ENCODE data around the gene ARL6IP4. TPM values are rescaled to one million over a fixed set of nuclear protein-coding genes. Genes with fewer than 3 reads are reported as not detected.
A peak's percentile ranks its signal among the peaks of the same experiment; 100 is the strongest.

The ARL6IP4 gene
- total RNA-seq, 1 donor, result 110 TPM

DNA sequence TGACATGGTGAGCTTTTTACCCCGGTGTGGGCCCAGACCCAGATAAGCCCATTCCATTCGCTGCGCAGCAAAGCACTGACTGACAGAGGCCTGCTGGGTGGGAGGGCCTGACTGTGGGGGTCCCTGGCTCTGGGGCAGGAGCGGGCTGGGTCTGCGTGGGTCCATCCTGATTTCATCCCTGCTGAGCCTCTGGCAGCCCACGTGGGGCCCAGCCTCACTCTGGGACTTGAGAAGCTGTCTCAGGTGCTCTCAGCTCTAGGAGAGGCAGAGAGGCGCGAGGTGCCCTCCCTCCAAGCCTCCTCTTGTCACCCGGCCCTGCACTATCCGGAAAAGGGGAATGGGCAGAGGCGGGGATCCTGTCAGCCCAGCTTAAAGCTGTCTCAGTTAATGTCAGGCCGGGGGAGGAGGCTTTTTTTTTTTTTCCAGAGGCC, 15.1 kb upstream of the ARL6IP4 start:
- peak overlapping the region; percentile 91 for H3K4me3 ChIP-seq (ENCODE audit: low read depth, low read length)
- TF ChIP-seq, protein P1, sequence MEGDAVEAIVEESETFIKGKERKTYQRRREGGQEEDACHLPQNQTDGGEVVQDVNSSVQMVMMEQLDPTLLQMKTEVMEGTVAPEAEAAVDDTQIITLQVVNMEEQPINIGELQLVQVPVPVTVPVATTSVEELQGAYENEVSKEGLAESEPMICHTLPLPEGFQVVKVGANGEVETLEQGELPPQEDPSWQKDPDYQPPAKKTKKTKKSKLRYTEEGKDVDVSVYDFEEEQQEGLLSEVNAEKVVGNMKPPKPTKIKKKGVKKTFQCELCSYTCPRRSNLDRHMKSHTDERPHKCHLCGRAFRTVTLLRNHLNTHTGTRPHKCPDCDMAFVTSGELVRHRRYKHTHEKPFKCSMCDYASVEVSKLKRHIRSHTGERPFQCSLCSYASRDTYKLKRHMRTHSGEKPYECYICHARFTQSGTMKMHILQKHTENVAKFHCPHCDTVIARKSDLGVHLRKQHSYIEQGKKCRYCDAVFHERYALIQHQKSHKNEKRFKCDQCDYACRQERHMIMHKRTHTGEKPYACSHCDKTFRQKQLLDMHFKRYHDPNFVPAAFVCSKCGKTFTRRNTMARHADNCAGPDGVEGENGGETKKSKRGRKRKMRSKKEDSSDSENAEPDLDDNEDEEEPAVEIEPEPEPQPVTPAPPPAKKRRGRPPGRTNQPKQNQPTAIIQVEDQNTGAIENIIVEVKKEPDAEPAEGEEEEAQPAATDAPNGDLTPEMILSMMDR (IDR thresholded peaks at IDR 0.05; ENCODE audit: insufficient read depth, low read length), result no peak
- no peak for DNase-seq (ENCODE audit: low read depth)

DNA sequence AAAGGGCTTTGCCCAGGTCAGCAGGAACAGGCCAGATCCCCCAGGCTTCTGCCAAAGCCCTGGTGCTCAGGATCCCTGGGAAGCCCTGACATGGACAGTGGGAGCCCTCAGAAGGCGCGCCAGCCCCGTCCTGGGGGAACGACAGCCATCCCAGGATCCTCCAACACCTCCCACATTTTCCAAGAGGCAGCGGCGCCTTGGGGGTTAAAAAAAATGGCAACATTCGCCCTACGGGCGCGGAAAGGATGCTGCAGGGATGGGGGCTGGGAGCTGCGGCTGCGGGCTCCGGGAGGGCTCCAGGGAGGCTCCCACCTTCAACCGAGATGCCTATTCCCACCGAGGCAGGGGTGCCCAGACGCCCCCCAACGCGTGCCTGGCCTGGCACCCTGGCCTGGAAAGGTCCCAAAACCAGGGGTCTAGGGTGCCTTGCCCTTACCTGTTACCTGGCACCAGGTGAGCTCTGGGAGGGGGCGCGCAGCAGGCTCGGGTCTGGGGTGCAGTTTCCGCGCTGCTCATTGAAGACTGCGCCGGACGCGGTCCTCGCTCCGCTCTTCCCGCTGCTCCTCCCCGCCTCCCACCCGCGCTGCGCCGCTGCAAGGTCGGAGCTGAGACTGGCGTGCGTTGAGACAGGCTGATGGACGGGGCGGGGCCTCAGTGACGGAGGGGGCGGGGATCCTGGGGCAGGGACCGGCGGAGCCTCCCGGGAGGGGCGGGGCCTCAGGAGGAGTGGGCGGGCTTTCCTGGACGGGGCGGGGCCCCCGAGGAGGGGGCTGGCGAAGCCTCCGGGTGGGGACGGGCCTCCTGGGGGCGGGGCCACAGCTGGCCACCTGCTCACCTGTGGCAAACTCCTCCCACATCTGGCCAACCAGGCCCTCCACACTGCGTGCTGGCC, 14.4 kb upstream of the ARL6IP4 start, which contains the start of gene ABCB9:
Gene ABCB9 (minus strand): TSS at position 613 of the 892 bp plus-strand sequence. CDS start 6,228 bp downstream, outside the sequence.
- DNase-seq (ENCODE audit: low read depth), result peak; percentile 78
- H3K4me3 ChIP-seq (ENCODE audit: low read depth, low read length), result peak within 1 kb of the TSS; percentile 91
- TF ChIP-seq, protein P1 (IDR thresholded peaks at IDR 0.05; ENCODE audit: insufficient read depth, low read length), result no peak

DNA sequence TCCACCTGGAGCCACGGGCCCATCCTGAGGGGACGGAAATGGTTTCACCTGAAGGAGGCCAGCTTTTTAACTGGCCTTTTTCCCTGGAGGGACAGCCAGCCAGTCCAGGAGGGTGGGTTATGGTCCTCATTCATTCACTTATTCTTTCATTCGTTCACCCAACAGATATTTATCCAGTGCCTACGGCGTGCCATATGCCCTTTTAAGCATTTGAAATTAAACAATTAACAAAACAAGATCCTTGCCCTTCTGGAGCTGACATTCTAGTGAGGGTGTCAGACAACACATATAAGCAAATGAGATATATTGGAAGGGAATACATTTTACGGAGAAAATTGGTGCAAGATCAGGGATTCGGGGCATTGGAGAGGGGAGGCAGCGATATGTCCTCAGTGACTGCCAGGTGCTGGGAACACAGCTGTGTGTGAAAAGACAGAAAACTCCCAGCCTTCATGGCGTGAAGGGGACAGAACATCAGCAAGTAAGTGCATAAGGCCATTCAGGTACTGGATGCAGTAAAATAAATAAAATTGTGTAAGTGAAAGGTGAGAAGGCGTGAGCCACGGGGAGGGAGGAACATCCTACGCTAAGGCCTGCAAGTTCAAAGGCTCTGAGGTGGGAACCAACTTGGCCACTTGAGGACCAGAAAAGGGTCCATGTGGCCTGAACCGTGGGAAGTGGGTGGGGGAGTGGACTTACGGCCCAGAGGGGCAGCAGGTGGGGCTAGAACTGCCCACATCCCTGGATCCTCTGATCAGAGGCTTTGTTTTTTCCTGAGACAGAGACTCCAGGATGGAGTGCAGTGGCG, 13.5 kb upstream of the ARL6IP4 start:
- no peak for DNase-seq (ENCODE audit: low read depth)
- H3K4me3 ChIP-seq (ENCODE audit: low read depth, low read length), result peak overlapping the region; percentile 17
- TF ChIP-seq, protein P1 (IDR thresholded peaks at IDR 0.05; ENCODE audit: insufficient read depth, low read length), result no peak

DNA sequence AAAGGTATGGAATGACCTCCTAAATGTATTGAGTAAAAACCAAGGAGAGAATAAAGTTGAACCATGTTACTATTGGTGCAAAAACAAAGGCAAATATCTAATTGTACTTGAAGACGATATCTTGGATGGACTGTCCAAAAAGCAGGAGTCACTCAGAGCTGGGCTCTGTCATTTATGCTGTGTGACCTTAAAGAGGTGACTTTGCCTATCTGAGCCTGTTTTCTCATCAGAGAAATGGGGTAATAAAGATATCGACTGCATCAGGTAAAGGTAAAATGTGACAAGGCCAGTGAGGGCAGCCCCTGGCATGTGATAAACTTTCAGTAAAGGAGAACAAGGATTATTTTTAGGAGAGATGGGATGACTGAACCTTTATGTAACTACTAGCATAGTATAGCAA, 12.4 kb upstream of the ARL6IP4 start:
- TF ChIP-seq, protein P1 (IDR thresholded peaks at IDR 0.05; ENCODE audit: insufficient read depth, low read length), result no peak
- no peak overlapping the region for H3K4me3 ChIP-seq (ENCODE audit: low read depth, low read length)
- DNase-seq (ENCODE audit: low read depth), result no peak

DNA sequence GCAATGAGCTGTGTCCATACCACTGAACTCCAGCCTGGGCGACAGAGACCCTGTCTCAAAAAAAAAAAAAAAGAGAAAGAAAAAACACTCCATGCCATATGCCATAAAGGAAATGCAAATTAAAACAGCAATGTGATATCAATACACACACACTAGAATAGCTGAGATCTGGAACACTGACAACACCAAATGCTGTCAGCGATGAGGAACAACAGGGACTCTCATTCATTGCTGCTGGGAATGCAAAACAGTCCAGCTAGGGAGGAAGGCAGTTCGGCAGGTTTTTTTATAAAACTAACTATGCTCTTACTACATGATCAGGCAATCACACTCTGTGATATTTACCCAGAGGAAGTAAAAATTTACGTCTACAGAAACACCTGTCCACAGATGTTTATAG, 10.8 kb upstream of the ARL6IP4 start:
- DNase-seq (ENCODE audit: low read depth), result no peak
- no peak overlapping the region for H3K4me3 ChIP-seq (ENCODE audit: low read depth, low read length)
- TF ChIP-seq, protein P1 (IDR thresholded peaks at IDR 0.05; ENCODE audit: insufficient read depth, low read length), result no peak

DNA sequence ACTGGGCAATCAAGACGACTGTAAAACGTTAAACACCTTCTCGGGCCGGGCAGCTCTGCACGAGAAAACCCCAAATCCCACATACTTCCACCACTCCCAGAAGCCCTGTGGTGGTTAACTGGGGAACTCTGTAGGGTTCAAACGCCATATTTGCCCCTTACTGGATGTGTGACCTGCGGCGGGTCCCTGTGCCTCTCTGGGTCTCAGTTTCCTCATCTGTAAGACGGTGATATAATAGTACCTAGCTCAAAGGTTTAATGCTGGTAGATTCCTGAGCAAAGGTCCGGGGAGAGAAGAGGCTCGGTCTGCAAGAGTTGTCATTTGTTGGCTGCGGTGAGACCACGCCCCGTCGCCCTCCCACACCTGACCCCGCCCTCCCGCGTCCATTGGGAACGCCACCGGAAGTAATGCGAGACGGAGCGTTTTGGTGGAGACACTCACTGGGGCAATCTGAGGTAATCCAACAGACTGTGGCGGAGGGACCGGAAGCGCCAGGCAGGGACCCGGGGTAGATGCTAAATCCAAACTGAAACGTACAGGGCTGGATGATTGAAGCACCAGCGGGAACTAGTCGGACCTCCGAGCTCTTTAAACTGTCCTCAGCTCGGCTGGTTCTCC, 6.1 kb upstream of the ARL6IP4 start:
- H3K4me3 ChIP-seq (ENCODE audit: low read depth, low read length), result peak overlapping the region; percentile 98
- TF ChIP-seq, protein P1 (IDR thresholded peaks at IDR 0.05; ENCODE audit: insufficient read depth, low read length), result no peak
- peak; percentile 99 for DNase-seq (ENCODE audit: low read depth)
